GM19035 (cell line): ENCODE measurements around the gene LGALS3BP.
"Not testable (repeated sequence)": the region's sequence is repeated elsewhere in the genome, so short reads cannot be mapped to it uniquely, and the experiment has no call there.

Experiments
- ATAC-seq: cut with Tn5 transposase; IDR thresholded peaks from one replicate; pipeline ENCODE4 v1.9.1; 2021; ENCODE audit not compliant: unreplicated experiment

Gene LGALS3BP

DNA sequence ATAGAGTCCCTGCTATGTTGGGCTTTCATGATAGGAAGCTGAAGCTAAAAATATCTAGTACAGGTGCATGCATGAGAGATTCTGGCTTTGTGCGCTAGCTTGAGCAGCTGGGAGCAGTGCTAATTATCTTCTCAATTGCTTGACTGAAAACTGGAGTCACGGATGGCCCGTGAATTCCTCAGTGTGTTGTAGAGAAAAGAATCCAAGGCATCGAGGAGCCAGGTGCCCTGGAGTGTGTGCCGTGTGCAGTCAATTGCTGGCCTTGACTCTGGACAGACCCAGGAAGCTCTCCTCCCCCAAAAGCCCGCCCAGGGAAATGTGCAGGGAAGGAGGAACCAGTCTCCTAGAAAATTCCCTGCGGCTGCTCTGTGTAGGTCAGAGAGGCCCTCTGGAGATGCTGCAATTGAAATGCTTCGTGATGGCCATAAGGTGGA is 14.2 kb downstream of the LGALS3BP start:
- ATAC-seq, result no peak

DNA sequence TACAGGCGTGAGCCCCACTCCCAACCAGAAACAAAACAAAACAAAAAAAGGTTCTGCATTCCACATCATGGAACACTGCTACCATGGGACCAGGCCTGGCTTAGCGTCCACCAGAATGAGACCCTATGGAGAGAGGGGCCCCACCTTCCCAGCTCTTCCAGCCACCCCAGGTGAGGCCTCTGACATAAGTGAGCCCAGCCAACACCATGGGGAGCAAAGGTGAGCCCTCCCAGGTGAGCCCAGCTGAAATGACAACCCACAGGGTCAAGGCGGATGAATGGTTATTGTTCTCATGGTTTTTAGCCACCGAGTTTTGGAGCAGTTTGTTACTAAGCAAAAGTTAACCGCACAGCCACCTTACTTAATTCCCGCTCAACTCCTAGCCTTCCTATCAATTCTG is 16.3 kb downstream of the LGALS3BP start:
- no peak for ATAC-seq

DNA sequence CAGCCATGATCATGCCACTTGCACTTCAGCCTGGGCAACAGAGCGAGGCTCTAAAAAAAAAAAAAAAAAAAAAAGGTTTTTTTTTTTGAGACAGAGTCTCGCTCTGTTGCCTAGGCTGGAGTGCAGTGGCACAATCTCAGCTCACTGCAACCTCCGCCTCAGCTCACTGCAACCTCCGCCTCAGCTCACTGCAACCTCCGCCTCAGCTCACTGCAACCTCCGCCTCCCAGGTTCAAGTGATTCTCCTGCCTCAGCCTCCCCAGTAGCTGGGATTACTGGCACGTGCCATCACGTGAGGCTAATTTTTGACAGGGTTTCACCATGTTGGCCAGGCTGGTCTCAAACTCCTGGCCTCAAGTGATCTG is 16.8 kb downstream of the LGALS3BP start:
- not testable (repeated sequence) for ATAC-seq

DNA sequence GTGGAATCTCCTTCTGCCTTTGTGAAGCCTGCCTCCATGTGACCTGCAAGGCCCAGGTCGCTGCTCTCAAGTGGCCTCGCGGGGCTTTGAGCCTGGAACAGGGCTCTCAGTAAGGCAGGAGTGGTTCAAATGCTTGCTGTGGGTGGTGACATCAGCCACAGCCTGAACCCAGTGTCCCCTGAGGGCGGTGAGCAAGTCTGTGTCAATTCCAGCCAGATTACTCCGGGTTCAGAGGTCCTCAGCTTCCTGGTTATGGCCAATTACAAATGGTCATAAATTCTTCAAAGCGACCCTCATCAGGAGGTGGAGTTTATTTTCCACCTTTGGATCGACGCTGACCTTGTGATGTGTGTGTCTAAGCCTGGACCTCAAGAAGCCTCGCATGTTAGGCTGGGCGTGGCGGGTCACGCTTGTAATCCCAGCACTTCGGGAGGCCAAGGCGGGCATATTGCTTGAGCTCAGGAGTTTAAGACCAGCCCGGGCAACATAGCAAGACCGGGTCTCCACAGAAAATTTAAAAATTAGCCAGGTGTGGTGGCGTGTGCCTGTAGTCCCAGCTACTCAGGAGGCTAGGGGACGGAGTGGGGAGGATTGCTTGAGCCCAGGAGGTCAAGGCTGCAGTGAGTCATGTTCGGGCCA is 17.3 kb downstream of the LGALS3BP start:
- ATAC-seq, result no peak

DNA sequence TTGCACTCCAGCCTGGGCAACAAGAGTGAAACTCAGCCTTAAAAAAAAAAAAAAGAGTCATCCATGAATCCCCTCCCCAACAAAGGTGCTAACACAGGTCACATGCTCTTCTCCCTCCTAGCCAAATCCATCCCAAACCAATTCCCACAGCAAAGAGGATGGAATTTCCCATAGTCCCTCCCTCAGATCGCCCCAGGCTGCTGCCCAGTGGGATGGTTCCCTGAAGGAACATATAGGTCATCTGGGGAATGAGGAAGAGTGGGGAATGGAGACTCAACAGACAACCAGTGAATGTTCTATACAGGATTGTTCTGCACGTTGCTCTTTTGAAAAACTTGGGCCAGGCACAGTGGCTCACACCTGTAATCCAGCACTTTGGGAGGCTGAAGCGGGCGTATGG is 18.2 kb downstream of the LGALS3BP start:
- no peak for ATAC-seq

DNA sequence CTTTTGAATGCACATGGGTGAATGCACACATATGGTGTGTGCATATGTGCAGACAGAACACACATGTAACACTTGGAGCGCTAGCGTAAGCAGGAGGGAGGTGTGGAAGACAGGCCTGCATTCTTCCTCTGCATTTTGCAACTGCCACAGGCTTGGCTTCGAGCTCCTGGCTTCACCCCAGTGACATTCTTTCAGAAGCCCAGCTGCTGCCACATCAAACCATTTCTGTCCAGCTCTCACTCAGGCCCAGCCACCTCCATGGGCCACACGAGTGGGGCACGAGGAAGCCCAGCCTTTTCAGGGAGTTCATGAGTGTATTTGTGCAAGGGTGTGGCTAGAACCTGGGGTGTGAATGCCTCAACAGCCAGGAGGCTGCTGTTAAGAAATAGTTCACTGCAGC is 18.8 kb downstream of the LGALS3BP start:
- ATAC-seq, result no peak

DNA sequence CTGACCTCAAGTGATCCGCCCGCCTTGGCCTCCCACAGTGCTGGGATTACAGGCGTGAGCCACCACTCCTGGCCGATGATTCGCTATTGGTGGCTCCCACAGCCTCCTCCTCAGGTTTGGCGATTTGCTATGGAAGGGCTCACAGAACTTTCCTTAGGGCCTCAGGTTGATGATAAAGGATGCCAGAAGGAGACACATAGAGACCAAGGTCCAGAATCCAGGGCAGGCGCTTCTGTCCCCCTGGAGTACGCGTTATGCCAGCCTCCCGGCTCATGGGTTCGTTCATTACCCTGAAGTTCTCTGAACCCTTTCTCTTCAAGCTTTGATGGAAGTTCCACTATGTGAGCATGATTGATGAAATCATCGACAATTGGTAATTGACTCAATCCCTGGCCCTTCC is 19.9 kb downstream of the LGALS3BP start:
- no peak for ATAC-seq

DNA sequence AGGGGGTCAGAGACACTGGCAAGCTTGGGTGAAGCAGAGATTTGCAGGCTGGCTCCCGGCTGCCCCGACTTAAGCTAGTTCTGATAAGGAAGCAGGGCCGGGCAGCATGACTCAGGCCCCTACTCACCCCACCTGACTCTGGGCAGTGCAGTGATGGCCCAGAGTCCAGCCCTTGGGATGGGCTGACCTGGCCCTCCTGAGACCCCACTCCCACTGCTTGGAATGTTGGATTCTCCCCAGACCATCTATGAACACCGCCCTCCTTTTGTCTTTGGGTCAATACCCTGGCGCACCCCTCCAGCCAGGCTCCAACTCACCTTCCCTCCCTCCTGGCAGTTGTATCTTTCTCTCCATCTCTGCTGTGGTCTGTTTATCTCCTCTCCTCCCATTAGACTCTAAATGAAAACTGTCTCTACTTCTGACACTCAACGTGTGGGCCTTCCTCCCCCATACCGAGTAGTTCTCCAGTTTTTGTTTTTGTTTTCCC is 21.0 kb downstream of the LGALS3BP start:
- no peak for ATAC-seq

DNA sequence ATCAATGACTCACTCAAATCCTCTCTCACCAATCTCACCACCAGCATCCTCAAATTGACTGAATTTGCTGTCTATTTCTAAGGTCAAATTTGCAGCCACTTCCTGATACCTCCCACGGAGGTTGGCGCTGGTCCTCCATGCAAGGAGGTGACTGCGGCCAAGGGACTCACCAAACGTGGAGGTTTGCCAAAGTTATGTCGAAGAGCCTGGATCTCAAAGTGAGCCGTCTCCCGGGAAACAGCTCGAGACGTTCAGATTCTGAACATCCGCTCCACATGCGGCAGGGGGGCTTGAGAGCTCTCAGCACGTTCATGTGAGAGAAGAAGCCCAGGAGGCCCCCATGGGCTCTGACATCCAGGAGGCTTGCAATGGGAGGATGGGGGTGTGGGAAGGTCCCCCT is 22.6 kb downstream of the LGALS3BP start:
- ATAC-seq, result no peak

DNA sequence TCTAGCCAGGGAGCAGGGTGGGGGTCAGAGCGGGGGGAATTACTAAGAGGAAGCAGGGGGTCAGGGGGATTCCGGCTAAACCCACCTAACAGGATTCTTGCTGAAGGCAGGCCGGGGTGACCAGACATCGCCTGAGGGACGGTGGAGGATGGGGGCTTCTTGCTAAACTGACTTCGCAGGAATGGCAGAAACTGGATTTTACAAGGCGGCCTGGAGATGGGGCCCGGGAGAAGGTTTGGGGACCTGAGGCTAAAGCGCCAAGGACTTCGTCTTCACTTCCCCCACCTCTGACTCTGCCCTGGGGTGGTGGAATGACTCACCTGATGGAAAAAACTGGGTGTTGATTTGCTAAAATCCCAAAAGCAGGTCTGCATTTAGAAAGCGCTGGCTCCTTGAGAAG is 23.5 kb downstream of the LGALS3BP start:
- no peak for ATAC-seq

DNA sequence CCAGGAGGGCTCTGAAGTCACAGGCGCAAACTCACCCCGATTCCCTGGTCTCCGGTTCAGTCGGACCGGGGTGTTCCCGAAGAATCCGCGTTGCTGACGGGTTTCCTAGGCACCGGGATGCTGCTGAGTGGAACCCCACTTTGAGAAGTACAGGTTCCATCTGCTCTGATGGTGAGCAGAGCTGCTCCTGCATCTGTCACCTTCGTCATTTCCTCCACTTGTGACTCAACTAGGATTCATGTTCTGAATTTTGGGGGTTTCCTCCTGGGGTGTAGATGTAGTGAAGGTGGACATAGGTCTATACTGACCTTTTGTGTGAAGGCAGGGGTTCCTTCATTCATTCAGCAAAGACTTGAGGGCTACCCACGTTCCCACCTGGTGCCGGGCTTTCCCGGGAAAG is 25.0 kb downstream of the LGALS3BP start:
- ATAC-seq, result no peak

DNA sequence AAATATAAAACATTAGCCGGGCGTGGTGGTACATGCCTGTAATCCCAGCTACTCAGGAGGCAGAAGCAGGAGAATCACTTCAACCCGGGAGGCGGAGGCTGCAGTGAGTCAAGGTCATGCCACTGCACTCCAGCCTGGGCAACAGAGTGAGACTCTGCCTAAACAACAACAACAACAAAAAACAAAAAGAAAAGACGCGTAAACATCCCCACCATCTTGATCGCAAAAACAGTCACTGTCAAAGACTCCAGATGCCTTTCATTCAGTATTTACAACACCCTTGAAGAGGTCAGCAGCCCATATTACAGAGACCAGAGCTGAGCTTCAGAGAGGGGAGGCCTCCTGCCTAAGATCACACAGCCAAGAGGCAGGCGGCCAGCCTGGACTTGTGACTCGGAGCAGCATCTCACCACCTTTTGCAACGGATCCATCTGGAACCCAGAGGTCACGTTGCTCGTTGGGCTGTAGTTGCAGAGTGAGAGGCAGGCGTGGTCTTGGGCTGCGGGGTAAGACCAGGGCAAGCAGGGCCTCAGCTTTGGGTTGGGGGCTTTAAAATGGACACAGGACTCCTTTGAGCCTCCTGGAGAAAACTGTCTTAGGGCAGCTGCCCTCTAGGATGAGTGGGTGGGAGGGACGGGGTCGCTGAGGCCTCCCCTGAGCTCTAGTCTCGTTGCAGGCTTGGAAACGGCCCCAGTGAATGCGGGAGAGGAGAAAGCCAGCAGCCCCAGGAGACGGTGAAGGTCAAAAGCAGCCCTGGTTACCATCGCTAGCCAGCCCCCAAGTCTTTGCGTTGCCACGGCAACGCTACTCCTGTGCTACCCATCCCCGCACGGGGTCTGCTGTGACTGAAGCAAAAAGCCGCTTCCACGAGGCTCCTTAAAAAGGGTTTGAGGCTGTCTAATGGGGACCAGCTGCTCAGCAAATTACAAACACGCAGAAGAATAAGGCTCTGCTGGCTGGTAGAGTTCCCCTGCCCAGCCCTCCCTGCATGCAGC is 26.1 kb downstream of the LGALS3BP start:
- ATAC-seq, result no peak

DNA sequence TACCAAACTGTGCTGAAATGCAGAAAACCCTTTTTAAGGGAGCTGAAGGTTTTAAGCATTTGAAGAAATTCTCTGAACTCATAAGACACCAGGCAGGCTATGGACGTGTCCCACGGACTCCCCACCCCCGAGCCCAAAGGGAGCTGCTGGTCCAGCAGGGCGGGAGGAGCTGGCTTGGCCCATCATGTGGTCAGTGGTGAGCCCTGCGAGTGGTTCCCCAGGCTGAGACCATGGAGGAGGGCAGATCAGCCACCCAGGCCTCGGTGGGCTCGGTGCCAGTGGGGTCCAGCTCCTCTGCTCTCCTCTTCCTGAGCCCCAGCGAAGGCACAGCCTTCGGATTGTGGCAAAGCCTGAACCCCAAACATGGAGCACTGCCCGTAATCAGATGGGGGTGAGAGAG is 27.0 kb downstream of the LGALS3BP start:
- no peak for ATAC-seq

DNA sequence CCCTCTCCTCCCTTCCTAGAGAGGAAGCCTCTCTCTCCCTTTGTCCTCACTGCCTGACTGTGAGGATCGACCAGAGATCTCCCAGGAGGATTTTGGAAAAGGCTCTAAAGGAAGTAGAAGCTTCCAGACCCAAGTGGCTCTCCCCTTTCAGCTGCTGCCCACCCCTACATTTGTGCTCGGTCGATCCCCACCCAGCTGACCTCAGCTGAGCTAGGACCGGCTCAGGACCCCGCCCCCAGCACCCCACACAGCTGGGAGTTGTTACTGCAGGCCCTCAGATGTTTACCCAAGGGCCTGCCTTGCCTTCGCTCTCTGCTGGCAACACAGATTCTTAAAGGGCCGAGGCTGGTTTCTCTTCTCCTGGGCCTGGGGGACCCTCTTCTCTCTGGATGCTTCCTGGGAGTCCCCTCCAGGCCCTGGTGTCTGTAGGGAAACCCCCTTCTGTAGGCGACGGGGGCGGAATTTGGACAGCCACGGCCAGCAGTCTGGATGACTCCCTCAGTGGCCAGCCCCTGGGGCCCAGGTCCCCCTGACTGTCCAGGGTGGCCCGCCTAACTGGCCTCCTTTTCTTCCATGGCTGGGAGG is 27.7 kb downstream of the LGALS3BP start:
- ATAC-seq, result no peak

DNA sequence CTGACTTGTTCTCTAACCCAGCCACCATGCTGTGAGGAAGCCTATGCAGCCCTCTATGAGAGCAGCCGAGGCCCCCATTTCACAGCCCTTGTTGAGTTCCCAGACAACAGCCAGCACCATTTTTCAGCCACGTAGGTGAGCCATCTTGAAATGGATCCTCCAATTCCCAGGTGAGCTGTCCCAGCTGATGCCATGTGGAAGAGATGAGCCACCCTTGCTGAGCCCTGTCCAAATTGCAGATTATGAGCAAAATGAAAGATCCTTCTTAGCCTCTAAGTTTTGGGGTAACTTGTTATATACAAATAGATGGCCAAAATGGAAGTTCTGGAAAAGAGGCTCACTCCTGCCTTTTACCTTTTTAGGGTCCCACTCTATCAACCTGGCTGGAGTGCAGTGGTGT is 28.9 kb downstream of the LGALS3BP start:
- ATAC-seq, result no peak

DNA sequence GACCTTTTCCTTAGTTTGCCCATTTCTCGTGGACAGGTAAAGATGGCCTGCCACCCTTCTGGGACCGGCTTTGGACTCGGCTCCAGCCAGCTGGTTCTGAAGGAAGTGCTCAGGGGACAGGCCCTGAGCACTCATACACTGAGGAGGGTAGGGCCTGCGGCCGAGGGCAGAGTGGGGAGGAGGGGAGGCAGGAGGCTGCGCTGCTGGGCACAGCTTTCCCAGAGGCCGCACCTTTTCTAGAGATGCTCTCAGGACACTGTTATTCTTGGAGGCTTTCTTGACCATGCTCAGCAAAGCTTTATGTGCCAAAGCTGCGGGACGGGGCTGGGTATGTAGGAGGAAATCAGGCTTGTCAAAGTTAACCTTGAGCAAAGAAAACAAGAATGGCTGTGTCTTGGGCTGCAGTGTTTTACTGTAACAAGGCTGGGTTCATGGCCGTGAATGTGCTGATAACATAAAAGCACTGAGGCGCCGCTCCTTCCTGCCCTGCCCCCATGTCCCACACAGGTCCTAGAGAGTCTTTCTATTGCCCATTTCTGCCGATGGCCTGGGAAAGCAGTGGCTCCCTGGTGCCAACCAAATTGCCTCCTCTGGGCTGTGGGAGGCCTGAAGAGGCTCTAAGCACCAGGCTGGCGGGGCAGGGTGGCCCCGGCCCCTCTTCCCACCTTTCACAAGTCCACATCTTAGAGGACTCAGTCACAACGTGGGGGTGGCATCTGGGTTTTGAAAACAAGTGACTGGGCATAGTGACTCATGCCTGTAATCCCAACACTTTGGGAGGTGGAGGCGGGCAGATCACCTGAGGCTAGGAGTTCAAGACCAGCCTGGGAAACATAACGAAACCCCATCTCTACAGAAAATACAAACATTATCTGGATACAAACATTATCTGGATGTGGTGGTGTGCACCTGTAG is 32.2 kb downstream of the LGALS3BP start:
- ATAC-seq, result no peak

DNA sequence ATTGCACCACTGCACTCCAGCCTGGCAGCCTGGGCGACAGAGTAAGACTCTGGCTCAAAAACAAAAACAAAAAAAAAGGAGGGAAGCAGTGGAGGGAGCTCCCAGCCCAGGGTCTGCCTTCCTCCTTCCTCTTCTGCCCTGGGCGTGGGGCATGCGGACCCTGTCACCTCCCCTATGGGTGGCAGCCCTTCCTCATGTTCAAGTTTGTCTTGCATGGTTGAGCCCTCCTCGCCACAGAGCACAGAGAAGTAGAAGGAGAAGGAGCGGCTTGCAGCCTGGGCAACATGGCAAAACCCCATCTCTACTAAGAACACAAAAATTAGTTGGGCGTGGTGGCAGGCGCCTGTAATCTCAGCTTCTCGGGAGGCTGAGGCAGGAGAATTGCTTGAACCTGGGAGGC is 33.1 kb downstream of the LGALS3BP start:
- ATAC-seq, result no peak

DNA sequence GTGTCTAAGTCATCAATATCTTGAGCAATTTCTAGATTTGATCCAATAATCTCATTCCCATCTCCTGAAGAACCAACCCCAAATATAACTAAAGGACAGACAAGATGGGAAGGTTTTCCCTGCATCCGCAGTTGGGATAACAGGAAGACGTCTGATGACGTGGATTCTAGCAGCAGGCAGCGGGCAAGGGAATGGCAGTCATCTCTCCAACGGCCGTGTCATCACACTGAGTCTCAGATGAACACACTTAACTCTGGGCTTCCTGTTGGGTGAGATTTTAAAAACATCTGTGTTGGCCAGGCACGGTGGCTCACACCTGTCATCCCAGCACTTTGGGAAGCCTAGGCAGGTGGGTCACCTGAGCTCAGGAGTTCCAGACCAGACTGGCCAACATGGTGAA is 33.6 kb downstream of the LGALS3BP start:
- ATAC-seq, result no peak

DNA sequence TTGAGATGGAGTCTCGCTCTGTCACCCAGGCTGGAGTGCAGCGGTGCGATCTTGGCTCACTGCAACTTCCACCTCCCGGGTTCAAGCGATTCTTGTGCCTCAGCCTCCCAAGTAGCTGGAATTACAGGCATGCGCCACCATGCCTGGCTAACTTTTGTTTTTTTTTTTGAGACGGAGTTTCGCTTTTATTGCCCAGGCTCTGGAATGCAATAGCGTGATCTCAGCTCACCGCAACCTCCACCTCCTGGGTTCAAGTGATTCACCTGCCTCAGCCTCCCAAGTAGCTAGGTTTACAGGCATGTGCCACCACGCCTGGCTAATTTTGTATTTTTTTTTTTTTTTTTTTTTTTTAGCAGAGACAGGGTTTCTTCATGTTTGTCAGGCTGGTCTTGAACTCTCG is 34.3 kb downstream of the LGALS3BP start:
- not testable (repeated sequence) for ATAC-seq

DNA sequence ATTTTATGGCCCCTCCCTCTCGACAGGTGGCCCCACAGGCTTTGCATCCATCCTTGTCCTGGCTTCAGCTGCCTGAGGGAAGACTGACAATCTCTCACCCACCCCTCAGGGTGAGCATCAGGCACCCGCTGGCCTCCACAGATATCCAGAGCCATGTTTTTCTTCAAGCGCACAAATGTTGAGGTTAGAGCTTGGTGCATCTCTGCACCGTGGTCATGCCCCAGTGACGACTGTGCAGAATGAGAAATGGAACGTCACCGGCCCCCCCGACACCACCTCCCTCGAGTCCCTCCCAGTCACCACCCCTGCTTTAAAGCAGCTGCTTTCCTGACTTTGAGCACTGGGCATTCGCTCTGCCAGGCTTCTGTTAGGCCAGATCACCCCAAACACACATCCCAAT is 34.8 kb downstream of the LGALS3BP start:
- ATAC-seq, result no peak

DNA sequence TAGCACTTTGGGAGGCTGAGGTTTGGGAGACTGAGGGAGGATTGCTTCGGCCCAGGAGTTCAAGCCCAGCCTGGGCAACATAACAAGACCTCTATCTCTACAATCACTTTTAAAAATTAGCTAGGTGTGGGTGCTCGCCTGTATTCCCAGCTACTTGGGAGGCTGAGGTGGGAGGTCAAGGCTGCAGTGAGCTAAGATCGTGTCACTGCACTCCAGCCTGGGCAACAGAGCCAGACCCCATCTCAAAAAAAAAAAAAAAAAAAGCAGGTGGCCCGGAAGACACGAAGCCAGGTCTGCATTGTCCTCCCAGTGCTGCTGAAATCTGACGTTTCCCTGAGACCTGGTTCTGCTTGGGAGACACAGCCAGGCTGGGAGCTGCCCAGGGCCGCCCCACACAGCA is 35.7 kb downstream of the LGALS3BP start:
- ATAC-seq, result no peak
